HepG2 (cell line): Measurements from ENCODE around the gene STX10. TPM values are rescaled to one million over a fixed set of nuclear protein-coding genes. Genes with fewer than 3 reads are reported as not detected.
A peak's percentile ranks its signal among the peaks of the same experiment; 100 is the strongest.

Experiments
- AGO2 ChIP-seq: fragments of 200-400 bp; formaldehyde crosslinking; optimal IDR thresholded peaks from 2 replicates; pipeline ENCODE3; 2017; ENCODE audit warnings: mild to moderate bottlenecking, low read depth, low read length, moderate library complexity
- ERF ChIP-seq: IDR thresholded peaks from 2 replicates; pipeline ENCODE4 v1.6.1; 2018; ENCODE audit warnings: missing biosample characterization, missing genetic modification reagents
- LCORL ChIP-seq, 2 experiments: fragments of 450-650 bp in 1 of 2; sonication (generic) in 1 of 2; formaldehyde crosslinking in 1 of 2; IDR thresholded peaks; 2 replicates each; pipeline versions ENCODE4 v1.5.0 to v1.6.1; 2017 to 2020; ENCODE audit warnings: antibody characterized with exemption in 1 of 2, missing genetic modification reagents in 1 of 2
- SOX6 ChIP-seq, 2 experiments: fragments of 450-650 bp in 1 of 2; sonication (generic) in 1 of 2; formaldehyde crosslinking in 1 of 2; IDR thresholded peaks; 2 replicates each; pipeline versions ENCODE4 v1.4.0 to v1.6.1; 2017 to 2020; ENCODE audit warnings: antibody characterized with exemption in 1 of 2, mild to moderate bottlenecking in 1 of 2, missing genetic modification reagents in 1 of 2
- USF2 ChIP-seq, 2 experiments: sonication (generic) in 1 of 2; formaldehyde crosslinking in 1 of 2; IDR thresholded peaks; 2 replicates each; pipeline versions ENCODE4 v1.5.1 to v1.6.1; 2011 to 2020; ENCODE audit warnings: borderline replicate concordance in 1 of 2, low read depth in 1 of 2, low read length in 1 of 2, mild to moderate bottlenecking in 1 of 2, missing genetic modification reagents in 1 of 2, moderate library complexity in 1 of 2
- ZHX2 ChIP-seq, 2 experiments: sonication (generic) in 1 of 2; formaldehyde crosslinking in 1 of 2; IDR thresholded peaks; 2 replicates each; pipeline versions ENCODE4 v1.6.1 to v1.9.0; 2014 to 2022; ENCODE audit warnings: antibody characterized with exemption in 1 of 2, borderline replicate concordance in 1 of 2, inconsistent platforms in 1 of 2, low read depth in 1 of 2, missing genetic modification reagents in 1 of 2
- ZNF367 ChIP-seq: sonication (generic); formaldehyde crosslinking; IDR thresholded peaks from 2 replicates; pipeline ENCODE4 v1.4.0; 2020; ENCODE audit warnings: missing genetic modification reagents, borderline replicate concordance
- ZNF614 ChIP-seq: IDR thresholded peaks from 2 replicates; pipeline ENCODE4 v1.6.1; 2018; ENCODE audit warnings: missing biosample characterization, missing genetic modification reagents, inconsistent platforms, borderline replicate concordance
- ZNF773 ChIP-seq: sonication (generic); formaldehyde crosslinking; IDR thresholded peaks from 2 replicates; pipeline ENCODE4 v1.4.0; 2020; ENCODE audit warnings: missing genetic modification reagents, borderline replicate concordance
- polyA plus RNA-seq, 8 experiments: library from polyadenylated mRNA; depleted of rRNA in 3 of 8; stranded (reverse) in 7 of 8; unstranded in 1 of 8; fragments of >200 nt; fragmentation: Illumina TruSeq in 4 of 8; extraction: Trizol in 4 of 8; gene quantifications; 2 replicates each; pipeline versions ENCODE4 v1.2.1 to v1.2.3, GENCODE V29; 2011 to 2016; ENCODE audit warnings: low read depth in 4 of 8, missing spikeins in 1 of 8, mixed read lengths in 1 of 8; ENCODE audit not compliant: insufficient read depth in 1 of 8
- total RNA-seq, 5 experiments: library from RNA; depleted of rRNA; stranded (reverse); fragments of >200 nt; fragmentation: Illumina TruSeq; extraction: Trizol; gene quantifications; 2 replicates each; pipeline ENCODE4 v1.2.3, GENCODE V29; 2016; ENCODE audit warnings: low read depth in 1 of 5
- TF ChIP-seq, protein P1 (sequence below): sonication (generic); formaldehyde crosslinking; IDR thresholded peaks from 2 replicates; pipeline ENCODE4 v1.4.0; 2020; ENCODE audit warnings: mild to moderate bottlenecking, missing genetic modification reagents, borderline replicate concordance

The STX10 gene
- total and polyA plus RNA-seq, 2 of the 13 experiments (the other 11 are each of a cell fraction or from before 2014, with no cell fraction given): 47.9 to 66.4 TPM

GRCh38 chr19:13118424-13119193 lies 31.6 kb downstream of the STX10 start (continued):
- no peak for TF ChIP-seq USF2 (IDR thresholded peaks at IDR 0.05; ENCODE audit: low read depth, low read length)
- no peak for TF ChIP-seq USF2 (CRISPR knock-in tag; IDR thresholded peaks at IDR 0.05; ENCODE audit: borderline replicate concordance)
- no peak for TF ChIP-seq ZNF614 (CRISPR knock-in tag)
- TF ChIP-seq ZNF773: 0 out of 2 replicates have a peak, but pooled peaks have one; percentile 36
- no peak for TF ChIP-seq LCORL (IDR thresholded peaks at IDR 0.05)
- 0 out of 2 replicates have a peak, but pooled peaks have one; percentile 33 for TF ChIP-seq LCORL (CRISPR knock-in tag; IDR thresholded peaks at IDR 0.05)
- no peak for TF ChIP-seq ZHX2 (IDR thresholded peaks at IDR 0.05; ENCODE audit: low read depth)
- 0 out of 2 replicates have a peak, but pooled peaks have one; percentile 47 for TF ChIP-seq ZHX2 (CRISPR knock-in tag; IDR thresholded peaks at IDR 0.05; ENCODE audit: borderline replicate concordance)
- TF ChIP-seq, protein P1, sequence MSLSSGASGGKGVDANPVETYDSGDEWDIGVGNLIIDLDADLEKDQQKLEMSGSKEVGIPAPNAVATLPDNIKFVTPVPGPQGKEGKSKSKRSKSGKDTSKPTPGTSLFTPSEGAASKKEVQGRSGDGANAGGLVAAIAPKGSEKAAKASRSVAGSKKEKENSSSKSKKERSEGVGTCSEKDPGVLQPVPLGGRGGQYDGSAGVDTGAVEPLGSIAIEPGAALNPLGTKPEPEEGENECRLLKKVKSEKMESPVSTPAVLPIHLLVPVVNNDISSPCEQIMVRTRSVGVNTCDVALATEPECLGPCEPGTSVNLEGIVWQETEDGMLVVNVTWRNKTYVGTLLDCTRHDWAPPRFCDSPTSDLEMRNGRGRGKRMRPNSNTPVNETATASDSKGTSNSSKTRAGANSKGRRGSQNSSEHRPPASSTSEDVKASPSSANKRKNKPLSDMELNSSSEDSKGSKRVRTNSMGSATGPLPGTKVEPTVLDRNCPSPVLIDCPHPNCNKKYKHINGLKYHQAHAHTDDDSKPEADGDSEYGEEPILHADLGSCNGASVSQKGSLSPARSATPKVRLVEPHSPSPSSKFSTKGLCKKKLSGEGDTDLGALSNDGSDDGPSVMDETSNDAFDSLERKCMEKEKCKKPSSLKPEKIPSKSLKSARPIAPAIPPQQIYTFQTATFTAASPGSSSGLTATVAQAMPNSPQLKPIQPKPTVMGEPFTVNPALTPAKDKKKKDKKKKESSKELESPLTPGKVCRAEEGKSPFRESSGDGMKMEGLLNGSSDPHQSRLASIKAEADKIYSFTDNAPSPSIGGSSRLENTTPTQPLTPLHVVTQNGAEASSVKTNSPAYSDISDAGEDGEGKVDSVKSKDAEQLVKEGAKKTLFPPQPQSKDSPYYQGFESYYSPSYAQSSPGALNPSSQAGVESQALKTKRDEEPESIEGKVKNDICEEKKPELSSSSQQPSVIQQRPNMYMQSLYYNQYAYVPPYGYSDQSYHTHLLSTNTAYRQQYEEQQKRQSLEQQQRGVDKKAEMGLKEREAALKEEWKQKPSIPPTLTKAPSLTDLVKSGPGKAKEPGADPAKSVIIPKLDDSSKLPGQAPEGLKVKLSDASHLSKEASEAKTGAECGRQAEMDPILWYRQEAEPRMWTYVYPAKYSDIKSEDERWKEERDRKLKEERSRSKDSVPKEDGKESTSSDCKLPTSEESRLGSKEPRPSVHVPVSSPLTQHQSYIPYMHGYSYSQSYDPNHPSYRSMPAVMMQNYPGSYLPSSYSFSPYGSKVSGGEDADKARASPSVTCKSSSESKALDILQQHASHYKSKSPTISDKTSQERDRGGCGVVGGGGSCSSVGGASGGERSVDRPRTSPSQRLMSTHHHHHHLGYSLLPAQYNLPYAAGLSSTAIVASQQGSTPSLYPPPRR (CRISPR knock-in tag): peak; percentile 44; the same call in 1 of the 2 replicates
- peak; percentile 45 for TF ChIP-seq AGO2
- no peak for TF ChIP-seq SOX6 (IDR thresholded peaks at IDR 0.05)
- TF ChIP-seq SOX6 (CRISPR knock-in tag; IDR thresholded peaks at IDR 0.05): peak; percentile 31; the same call in 1 of the 2 replicates
- TF ChIP-seq ERF (CRISPR knock-in tag): no peak
- TF ChIP-seq ZNF367: no peak
